ENCODE data around the gene IDH1. TPM values are rescaled to one million over a fixed set of nuclear protein-coding genes. Genes with fewer than 3 reads are reported as not detected.

Gene IDH1
- total and polyA plus RNA-seq, 2 of the 4 experiments (the other 2 are of a cell fraction) = 53.5 to 77.1 TPM

DNA sequence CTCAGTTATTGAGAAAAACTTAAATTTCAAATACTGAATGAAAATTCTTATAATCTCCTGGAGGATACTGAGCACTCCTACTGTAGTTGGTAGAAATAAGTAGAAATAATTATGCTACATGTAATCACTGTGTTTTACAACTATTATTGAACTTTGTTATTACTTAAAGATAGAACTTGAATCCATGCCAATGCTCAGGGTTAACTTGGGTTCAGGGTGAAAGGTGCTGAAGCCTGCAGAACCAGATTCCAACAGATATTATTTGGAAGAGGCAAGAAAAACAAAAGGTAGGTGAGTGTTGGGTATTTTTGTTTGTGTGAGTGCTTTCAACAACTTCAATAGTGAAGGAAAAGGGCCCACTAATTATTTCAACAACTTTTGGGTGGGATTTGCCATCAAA is 10.4 kb downstream of the IDH1 start:
- Histone ChIP-seq H3K4me2 (ENCODE audit: low read depth, low read length) (no peak overlapping the region), H3K36me3 (ENCODE audit: control insufficient read depth, insufficient read depth, low read length) (peaks cover 20% of the 10 kb centered on the region; the same call in 1 of the 2 replicates), H3K4ac (ENCODE audit: low read depth, low read length) (no peak overlapping the region), H3K9me3 (ENCODE audit: control insufficient read depth, insufficient read depth, low read length) (no peaks in the 10 kb centered on the region), H2BK5ac (ENCODE audit: low read depth, low read length, poor library complexity, severe bottlenecking) (no peak overlapping the region), H4K20me1 (ENCODE audit: insufficient read depth, low read length) (no peaks in the 10 kb centered on the region), H3K23ac (ENCODE audit: low read depth, low read length) (no peak overlapping the region), H3K14ac (replicated peaks; ENCODE audit: low read depth, low read length) (no peak overlapping the region), H2AK5ac (ENCODE audit: low read depth, low read length) (no peak overlapping the region), H3K4me1 (ENCODE audit: control insufficient read depth, insufficient read depth, low read length) (0 out of 2 replicates have a peak, but pooled peaks cover 3% of the 10 kb centered on the region), H4K5ac (ENCODE audit: low read depth, low read length) (no peak overlapping the region), H2BK15ac (ENCODE audit: low read depth, low read length) (no peak overlapping the region), H3K27me3 (ENCODE audit: control insufficient read depth, insufficient read depth, low read length) (no peaks in the 10 kb centered on the region), H3K4me3 (ENCODE audit: insufficient read depth, low read depth, low read length) (no peak overlapping the region), H2BK20ac (ENCODE audit: low read depth, low read length) (no peak overlapping the region), H4K8ac (ENCODE audit: low read depth in 2 of 2, low read length in 2 of 2) (no peak overlapping the region), H2AK9ac (replicated peaks; ENCODE audit: low read depth, low read length, poor library complexity) (no peak overlapping the region), H3K9me1 (ENCODE audit: insufficient read depth, low read length) (no peaks in the 10 kb centered on the region), H3K9ac (ENCODE audit: low read depth, low read length) (no peak overlapping the region), H3K56ac (ENCODE audit: extremely low read depth, insufficient read depth, low read length) (no peak overlapping the region), H2AFZ (replicated peaks; ENCODE audit: low read length, poor library complexity) (no peak overlapping the region), H3K18ac (ENCODE audit: low read depth, low read length) (no peak overlapping the region), H2BK120ac (ENCODE audit: low read depth, low read length) (no peak overlapping the region), H3K27ac (ENCODE audit: insufficient read depth, low read length) (no peak overlapping the region), H4K91ac (ENCODE audit: insufficient read depth, low read depth, low read length) (no peak overlapping the region), H3K79me1 (ENCODE audit: low read depth in 1 of 2, low read length in 2 of 2) (no peaks in the 10 kb centered on the region)
- dilution Hi-C loops (cut with HindIII; ENCODE audit: low sequenced_read_pairs, unreplicated experiment) = no loop called here
- TF ChIP-seq NFE2L2 (IDR thresholded peaks at IDR 0.05; ENCODE audit: low read depth, low read length) (no peak), FOS (IDR thresholded peaks at IDR 0.05; ENCODE audit: low read depth, low read length) (no peak), CEBPB (IDR thresholded peaks at IDR 0.05; ENCODE audit: low read depth, low read length) (no peak), SMC3 (IDR thresholded peaks at IDR 0.05; ENCODE audit: low read depth, low read length) (no peak), POLR2A (IDR thresholded peaks at IDR 0.05; ENCODE audit: low read depth, low read length) (no peak), MXI1 (IDR thresholded peaks at IDR 0.05; ENCODE audit: borderline replicate concordance, low read depth, low read length) (no peak), RCOR1 (IDR thresholded peaks at IDR 0.05; ENCODE audit: insufficient replicate concordance, low read length) (no peak), MAFK (IDR thresholded peaks at IDR 0.05; ENCODE audit: low read depth, low read length) (no peak), BHLHE40 (IDR thresholded peaks at IDR 0.05; ENCODE audit: low read depth, low read length) (no peak), RAD21 (IDR thresholded peaks at IDR 0.05; ENCODE audit: low read length) (no peak), CHD1 (IDR thresholded peaks at IDR 0.05; ENCODE audit: low read depth, low read length) (no peak), MAZ (IDR thresholded peaks at IDR 0.05; ENCODE audit: borderline replicate concordance, low read depth, low read length) (no peak)
- TF ChIP-seq, protein P1, sequence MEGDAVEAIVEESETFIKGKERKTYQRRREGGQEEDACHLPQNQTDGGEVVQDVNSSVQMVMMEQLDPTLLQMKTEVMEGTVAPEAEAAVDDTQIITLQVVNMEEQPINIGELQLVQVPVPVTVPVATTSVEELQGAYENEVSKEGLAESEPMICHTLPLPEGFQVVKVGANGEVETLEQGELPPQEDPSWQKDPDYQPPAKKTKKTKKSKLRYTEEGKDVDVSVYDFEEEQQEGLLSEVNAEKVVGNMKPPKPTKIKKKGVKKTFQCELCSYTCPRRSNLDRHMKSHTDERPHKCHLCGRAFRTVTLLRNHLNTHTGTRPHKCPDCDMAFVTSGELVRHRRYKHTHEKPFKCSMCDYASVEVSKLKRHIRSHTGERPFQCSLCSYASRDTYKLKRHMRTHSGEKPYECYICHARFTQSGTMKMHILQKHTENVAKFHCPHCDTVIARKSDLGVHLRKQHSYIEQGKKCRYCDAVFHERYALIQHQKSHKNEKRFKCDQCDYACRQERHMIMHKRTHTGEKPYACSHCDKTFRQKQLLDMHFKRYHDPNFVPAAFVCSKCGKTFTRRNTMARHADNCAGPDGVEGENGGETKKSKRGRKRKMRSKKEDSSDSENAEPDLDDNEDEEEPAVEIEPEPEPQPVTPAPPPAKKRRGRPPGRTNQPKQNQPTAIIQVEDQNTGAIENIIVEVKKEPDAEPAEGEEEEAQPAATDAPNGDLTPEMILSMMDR (conservative IDR thresholded peaks at IDR 0.05; ENCODE audit: low read depth, low read length) = no peak
- TF ChIP-seq, protein P2, sequence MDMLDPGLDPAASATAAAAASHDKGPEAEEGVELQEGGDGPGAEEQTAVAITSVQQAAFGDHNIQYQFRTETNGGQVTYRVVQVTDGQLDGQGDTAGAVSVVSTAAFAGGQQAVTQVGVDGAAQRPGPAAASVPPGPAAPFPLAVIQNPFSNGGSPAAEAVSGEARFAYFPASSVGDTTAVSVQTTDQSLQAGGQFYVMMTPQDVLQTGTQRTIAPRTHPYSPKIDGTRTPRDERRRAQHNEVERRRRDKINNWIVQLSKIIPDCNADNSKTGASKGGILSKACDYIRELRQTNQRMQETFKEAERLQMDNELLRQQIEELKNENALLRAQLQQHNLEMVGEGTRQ (IDR thresholded peaks at IDR 0.05; ENCODE audit: low read depth, low read length) = no peak
- TF ChIP-seq, protein P3, sequence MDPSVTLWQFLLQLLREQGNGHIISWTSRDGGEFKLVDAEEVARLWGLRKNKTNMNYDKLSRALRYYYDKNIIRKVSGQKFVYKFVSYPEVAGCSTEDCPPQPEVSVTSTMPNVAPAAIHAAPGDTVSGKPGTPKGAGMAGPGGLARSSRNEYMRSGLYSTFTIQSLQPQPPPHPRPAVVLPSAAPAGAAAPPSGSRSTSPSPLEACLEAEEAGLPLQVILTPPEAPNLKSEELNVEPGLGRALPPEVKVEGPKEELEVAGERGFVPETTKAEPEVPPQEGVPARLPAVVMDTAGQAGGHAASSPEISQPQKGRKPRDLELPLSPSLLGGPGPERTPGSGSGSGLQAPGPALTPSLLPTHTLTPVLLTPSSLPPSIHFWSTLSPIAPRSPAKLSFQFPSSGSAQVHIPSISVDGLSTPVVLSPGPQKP (IDR thresholded peaks at IDR 0.05; ENCODE audit: borderline replicate concordance, low read depth, low read length) = no peak
- intact Hi-C loops (cut with micrococcal nuclease) = loop anchor here (5.0 kb wide), 1 partner anchor 1103 kb away; no protein-coding TSS in a partner anchor
- no TSS peak for BruUV-seq (replicated peaks)
- ChIA-PET POLR2A (ENCODE audit: unreplicated experiment) (no interaction called here), CTCF (interaction anchor here (1.0 kb wide), 1 partner anchor 10 kb away, joined by 3 read pairs; the partner anchor contains the start of gene IDH1)
- ATAC-seq (ENCODE audit: low read depth) (no peak), DNase-seq (no peak)
- in situ Hi-C loops (cut with MboI; ENCODE audit: low sequenced_read_pairs) = no loop called here

All from IMR-90 (cell line).